Thyroid gland (tissue), 4 donors: ENCODE results near the gene MAJIN. TPM values are rescaled to one million over a fixed set of nuclear protein-coding genes. Genes with fewer than 3 reads are reported as not detected.
"Not testable (repeated sequence)": the region's sequence is repeated elsewhere in the genome, so short reads cannot be mapped to it uniquely, and the experiment has no call there.

Experiments
- DNase-seq, 2 donors: peaks; one replicate each; pipeline ENCODE4 v3.0.0-alpha.2; 2019
- H3K27ac ChIP-seq, 3 donors: fragments of 200-600 bp; sonication (generic); 1 replicate in 2 of 3; 2 replicates in 1 of 3; pipeline ENCODE4 v1.5.1; 2016 to 2019; ENCODE audit warnings: mild to moderate bottlenecking in 1 of 3, moderate library complexity in 1 of 3
- H3K27me3 ChIP-seq: fragments of 200-600 bp; sonication (generic); one replicate; pipeline ENCODE4 v1.5.1; 2019
- H3K36me3 ChIP-seq, 2 donors: fragments of 200-600 bp; sonication (generic); one replicate each; pipeline ENCODE4 v1.5.1; 2016 to 2019
- H3K4me1 ChIP-seq, 2 donors: fragments of 200-600 bp; sonication (generic); one replicate each; pipeline ENCODE4 v1.5.1; 2017 to 2019
- H3K4me3 ChIP-seq, 3 donors: fragments of 200-600 bp; sonication (generic); replicated peaks in 1 of 3; 1 replicate in 2 of 3; 2 replicates in 1 of 3; pipeline ENCODE4 v1.5.1; 2016; ENCODE audit warnings: mild to moderate bottlenecking in 1 of 3
- H3K9me3 ChIP-seq: fragments of 200-600 bp; sonication (generic); one replicate; pipeline ENCODE4 v1.5.1; 2017
- POLR2A ChIP-seq, 2 donors: fragments of 450-650 bp; IDR thresholded peaks; one replicate each; pipeline ENCODE4 v1.6.1; 2017; ENCODE audit warnings: antibody characterized with exemption in 2 of 2, mild to moderate bottlenecking in 2 of 2, moderate library complexity in 1 of 2
- WGBS, 2 donors: methylation state at CpG; one replicate each; pipeline ENCODE4 v1.1.5; 2017; 5-methylcytosine and 5-hydroxymethylcytosine counted together
- intact Hi-C: fragments of 100-400 bp; cut with DNase I; formaldehyde crosslinking; loops from one replicate; pipeline ENCODE4 v1.15.1; 2023
- total RNA-seq, 4 donors: library from RNA; depleted of rRNA; stranded (reverse); fragments of >200 nt; gene quantifications; one replicate each; pipeline ENCODE4 v1.2.3, GENCODE V29; 2016
- TF ChIP-seq, protein P1 (sequence below), 6 experiments: fragments of 200-600 bp in 3 of 6; fragments of 450-650 bp in 3 of 6; sonication (generic) in 3 of 6; IDR thresholded peaks; one replicate each; pipeline ENCODE4 v1.5.1; 2016 to 2019; ENCODE audit warnings: antibody characterized with exemption in 6 of 6, mild to moderate bottlenecking in 2 of 6, inconsistent platforms in 1 of 6, moderate library complexity in 1 of 6

The MAJIN gene
- total RNA-seq, 4 donors from 2014 or later = 0.27 TPM; not detected in 3

DNA sequence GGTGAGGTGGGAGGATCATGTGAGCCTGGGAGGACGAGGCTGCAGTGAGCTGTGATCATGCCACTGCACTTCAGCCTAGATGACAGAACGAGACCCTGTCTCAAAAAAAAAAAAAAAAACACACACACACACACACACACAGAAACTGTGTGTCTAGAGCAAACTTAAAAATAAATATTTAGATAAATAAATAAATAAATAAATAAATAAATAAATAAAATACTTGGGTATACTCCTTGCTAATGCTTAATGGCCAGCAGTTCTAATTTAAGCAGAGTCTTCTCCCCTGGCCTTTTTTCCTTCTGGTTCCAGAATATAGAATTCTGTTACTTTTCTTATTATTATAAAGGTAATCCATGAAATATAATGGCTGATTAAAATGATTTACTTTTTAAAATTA lies 37.0 kb upstream of the MAJIN start:
- no peaks in the 10 kb centered on the region for H3K36me3 ChIP-seq
- TF ChIP-seq, protein P1, sequence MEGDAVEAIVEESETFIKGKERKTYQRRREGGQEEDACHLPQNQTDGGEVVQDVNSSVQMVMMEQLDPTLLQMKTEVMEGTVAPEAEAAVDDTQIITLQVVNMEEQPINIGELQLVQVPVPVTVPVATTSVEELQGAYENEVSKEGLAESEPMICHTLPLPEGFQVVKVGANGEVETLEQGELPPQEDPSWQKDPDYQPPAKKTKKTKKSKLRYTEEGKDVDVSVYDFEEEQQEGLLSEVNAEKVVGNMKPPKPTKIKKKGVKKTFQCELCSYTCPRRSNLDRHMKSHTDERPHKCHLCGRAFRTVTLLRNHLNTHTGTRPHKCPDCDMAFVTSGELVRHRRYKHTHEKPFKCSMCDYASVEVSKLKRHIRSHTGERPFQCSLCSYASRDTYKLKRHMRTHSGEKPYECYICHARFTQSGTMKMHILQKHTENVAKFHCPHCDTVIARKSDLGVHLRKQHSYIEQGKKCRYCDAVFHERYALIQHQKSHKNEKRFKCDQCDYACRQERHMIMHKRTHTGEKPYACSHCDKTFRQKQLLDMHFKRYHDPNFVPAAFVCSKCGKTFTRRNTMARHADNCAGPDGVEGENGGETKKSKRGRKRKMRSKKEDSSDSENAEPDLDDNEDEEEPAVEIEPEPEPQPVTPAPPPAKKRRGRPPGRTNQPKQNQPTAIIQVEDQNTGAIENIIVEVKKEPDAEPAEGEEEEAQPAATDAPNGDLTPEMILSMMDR (IDR thresholded peaks at IDR 0.05) = no peak
- no peak for TF ChIP-seq POLR2A (IDR thresholded peaks at IDR 0.05)
- DNase-seq = no peak
- intact Hi-C loops = no loop called here
- H3K27me3 ChIP-seq = no peaks in the 10 kb centered on the region
- H3K4me1 ChIP-seq = peaks cover 4 to 5% of the 10 kb centered on the region in 2 donors
- H3K27ac ChIP-seq = no peak overlapping the region
- H3K9me3 ChIP-seq = no peaks in the 10 kb centered on the region
- WGBS, 2 donors = 83 to 90% methylated on average over 2 of the region's 2 CpGs
- no peak overlapping the region for H3K4me3 ChIP-seq

DNA sequence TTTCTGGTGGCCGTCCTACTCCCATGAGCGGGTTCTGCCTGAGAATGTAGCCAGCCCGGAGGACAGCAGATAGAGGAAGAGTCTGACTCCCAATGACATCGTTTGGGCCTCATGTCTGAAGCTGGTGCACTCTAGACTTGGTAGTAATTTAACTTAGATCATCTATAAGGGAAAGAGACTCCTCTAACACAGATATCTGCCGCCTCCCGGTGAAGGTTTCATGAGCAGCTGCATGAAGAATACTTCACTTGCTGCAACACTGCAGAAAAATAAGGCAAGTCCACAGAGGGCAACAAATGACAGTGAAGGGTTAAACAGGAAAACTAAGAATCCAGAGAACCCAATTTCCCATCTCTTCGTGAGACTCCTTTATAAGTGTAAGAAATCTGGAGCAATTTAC lies 36.1 kb upstream of the MAJIN start:
- intact Hi-C loops = no loop called here
- no peaks in the 10 kb centered on the region for H3K9me3 ChIP-seq
- H3K36me3 ChIP-seq = no peaks in the 10 kb centered on the region
- no peaks in the 10 kb centered on the region for H3K27me3 ChIP-seq
- no peak for DNase-seq
- no peak overlapping the region for H3K4me3 ChIP-seq
- H3K27ac ChIP-seq = no peak overlapping the region
- H3K4me1 ChIP-seq = peaks cover under 1 to 1% of the 10 kb centered on the region in 2 donors
- TF ChIP-seq POLR2A (IDR thresholded peaks at IDR 0.05) = no peak
- TF ChIP-seq, protein P1 (IDR thresholded peaks at IDR 0.05) = no peak
- 69 to 76% methylated on average over 7 of the region's 7 CpGs for WGBS, 2 donors

DNA sequence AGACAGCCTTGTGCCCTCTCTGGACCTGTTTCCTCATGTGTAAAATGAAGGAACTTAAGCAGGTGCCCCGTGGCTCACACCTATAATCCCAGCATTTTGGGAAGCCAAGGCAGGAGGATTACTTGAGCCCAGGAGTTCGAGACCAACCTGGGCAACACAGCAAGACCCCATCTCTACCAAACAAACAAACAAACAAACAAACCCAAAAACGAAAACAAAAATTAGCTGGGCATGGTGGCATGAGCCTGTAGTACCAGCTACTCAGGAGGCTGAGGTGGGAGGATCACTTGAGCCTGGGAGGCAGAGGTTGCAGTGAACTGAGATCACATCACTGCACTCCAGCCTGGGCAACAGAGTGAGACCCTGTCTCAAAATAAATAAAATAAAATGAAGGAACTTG lies 32.1 kb upstream of the MAJIN start:
- intact Hi-C loops, H3K4me1 ChIP-seq, H3K27me3 ChIP-seq, DNase-seq, H3K4me3 ChIP-seq, H3K36me3 ChIP-seq, H3K27ac ChIP-seq, H3K9me3 ChIP-seq: not testable (repeated sequence)
- WGBS, 2 donors = 63 to 64% methylated on average over 3 of the region's 3 CpGs

DNA sequence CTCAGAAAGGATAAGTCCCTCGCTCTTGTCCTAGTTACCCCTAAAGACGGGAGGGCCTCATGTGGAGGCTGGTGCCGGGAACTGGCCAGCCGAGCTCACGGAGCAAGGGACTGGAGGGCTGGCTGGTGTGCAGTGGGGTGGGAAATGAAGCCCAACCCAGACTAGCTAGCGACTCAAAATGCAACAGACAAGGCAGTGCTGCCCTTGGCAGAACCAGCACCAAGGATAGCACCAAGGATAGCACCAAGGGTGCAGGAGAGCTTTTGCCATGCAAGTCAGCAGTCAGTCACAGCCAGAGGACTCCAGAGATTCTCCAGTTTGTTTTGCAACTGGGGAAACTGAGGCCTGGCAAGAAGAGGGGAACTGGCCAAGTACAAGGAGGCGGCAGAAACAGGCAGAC lies 31.4 kb upstream of the MAJIN start:
- intact Hi-C loops = no loop called here
- DNase-seq = no peak
- no peaks in the 10 kb centered on the region for H3K27me3 ChIP-seq
- no peak overlapping the region for H3K4me3 ChIP-seq
- TF ChIP-seq, protein P1 (IDR thresholded peaks at IDR 0.05) = no peak
- no peak for TF ChIP-seq POLR2A (IDR thresholded peaks at IDR 0.05)
- no peaks in the 10 kb centered on the region for H3K9me3 ChIP-seq
- 54 to 59% methylated on average over 6 to 7 of the region's 7 CpGs for WGBS, 2 donors
- no peak overlapping the region for H3K27ac ChIP-seq
- no peaks in the 10 kb centered on the region for H3K4me1 ChIP-seq
- no peaks in the 10 kb centered on the region for H3K36me3 ChIP-seq

DNA sequence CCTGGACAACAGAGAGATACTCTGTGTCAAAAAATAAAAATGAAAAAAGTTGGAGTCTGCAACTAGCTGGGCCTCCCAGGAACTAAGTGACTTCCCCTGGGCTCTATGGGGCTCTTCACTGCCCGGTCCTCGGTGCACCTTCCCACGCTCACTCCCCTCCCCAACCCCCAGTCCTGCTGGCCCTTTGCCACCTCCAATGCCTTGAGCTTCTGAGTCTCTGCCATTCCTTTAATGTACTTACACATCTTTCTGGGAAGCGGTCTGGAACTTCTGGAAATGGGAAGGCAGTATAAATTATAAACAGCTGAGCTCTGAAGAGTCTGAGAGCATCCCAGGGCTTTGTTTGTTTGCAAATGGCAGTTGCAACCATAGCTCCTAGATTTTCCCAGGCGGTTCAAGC lies 30.8 kb upstream of the MAJIN start:
- 51% methylated on average over 5 of the region's 5 CpGs for WGBS, 2 donors
- TF ChIP-seq, protein P1 (IDR thresholded peaks at IDR 0.05) = no peak
- TF ChIP-seq POLR2A (IDR thresholded peaks at IDR 0.05) = no peak
- H3K27me3 ChIP-seq = no peaks in the 10 kb centered on the region
- H3K27ac ChIP-seq = no peak overlapping the region
- no peak for DNase-seq
- H3K4me3 ChIP-seq = no peak overlapping the region
- H3K4me1 ChIP-seq = no peaks in the 10 kb centered on the region
- H3K9me3 ChIP-seq = no peaks in the 10 kb centered on the region
- intact Hi-C loops = no loop called here
- no peaks in the 10 kb centered on the region for H3K36me3 ChIP-seq

DNA sequence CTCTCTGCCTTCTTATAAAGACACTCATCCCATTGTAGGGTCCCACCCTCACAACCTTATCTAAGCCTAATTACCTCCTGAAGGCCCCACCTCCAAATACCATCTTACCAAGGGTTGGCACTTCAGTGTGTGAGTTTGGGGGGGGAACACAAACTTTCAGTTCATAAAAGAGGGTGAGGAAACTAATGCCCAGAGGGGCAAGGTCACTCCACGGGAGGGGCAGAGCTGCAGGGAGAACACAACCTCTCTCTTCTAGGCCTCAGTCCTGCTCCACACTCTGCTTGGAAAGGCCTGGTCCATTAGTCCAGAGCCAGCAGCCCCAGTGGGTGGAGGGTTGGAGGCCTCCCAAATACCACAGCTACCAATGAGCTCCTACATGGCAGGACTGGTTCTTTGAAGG lies 27.6 kb upstream of the MAJIN start:
- intact Hi-C loops = loop anchor here (10.0 kb wide), 1 partner anchor 65 kb away; the partner anchor contains the start of gene GPHA2
- no peak for TF ChIP-seq POLR2A (IDR thresholded peaks at IDR 0.05)
- TF ChIP-seq, protein P1 (IDR thresholded peaks at IDR 0.05) = no peak
- H3K36me3 ChIP-seq = no peaks in the 10 kb centered on the region
- no peaks in the 10 kb centered on the region for H3K9me3 ChIP-seq
- DNase-seq = no peak
- H3K27me3 ChIP-seq = no peaks in the 10 kb centered on the region
- 80 to 100% methylated on average over 1 of the region's 1 CpG for WGBS, 2 donors
- H3K4me1 ChIP-seq = peaks cover 8 to 15% of the 10 kb centered on the region in 2 donors
- no peak overlapping the region for H3K4me3 ChIP-seq
- H3K27ac ChIP-seq = no peak overlapping the region
